Esophagus (tissue), 2 donors: Measurements from ENCODE around the gene ZNF581. TPM values are rescaled to one million over a fixed set of nuclear protein-coding genes. Genes with fewer than 3 reads are reported as not detected.

Experiments
- H3K27ac ChIP-seq, 2 donors: one replicate each; pipeline ENCODE4 v1.5.1; 2013; ENCODE audit warnings: low read depth in 2 of 2, mild to moderate bottlenecking in 2 of 2, inconsistent platforms in 1 of 2, low read length in 1 of 2, moderate library complexity in 1 of 2
- H3K27me3 ChIP-seq, 2 donors: one replicate each; pipeline ENCODE4 v1.6.1; 2013; ENCODE audit warnings: low read length in 2 of 2, control low read depth in 1 of 2, mild to moderate bottlenecking in 1 of 2; ENCODE audit not compliant: insufficient read depth in 2 of 2, control insufficient read depth in 1 of 2
- H3K36me3 ChIP-seq, 2 donors: one replicate each; pipeline ENCODE4 v1.6.1; 2013; ENCODE audit warnings: low read length in 1 of 2; ENCODE audit not compliant: control insufficient read depth in 2 of 2, insufficient read depth in 2 of 2
- H3K4me1 ChIP-seq, 2 donors: one replicate each; pipeline ENCODE4 v1.6.1; 2013; ENCODE audit warnings: low read length in 1 of 2; ENCODE audit not compliant: control insufficient read depth in 2 of 2, insufficient read depth in 2 of 2
- H3K4me3 ChIP-seq, 2 donors: one replicate each; pipeline ENCODE4 v1.5.1; 2013; ENCODE audit warnings: low read length in 2 of 2, mild to moderate bottlenecking in 2 of 2, low read depth in 1 of 2, moderate library complexity in 1 of 2
- H3K9me3 ChIP-seq, 2 donors: one replicate each; pipeline ENCODE4 v1.6.1; 2013; ENCODE audit warnings: mild to moderate bottlenecking in 2 of 2, low read depth in 1 of 2, low read length in 1 of 2, moderate library complexity in 1 of 2; ENCODE audit not compliant: control insufficient read depth in 2 of 2, insufficient read depth in 1 of 2
- WGBS, 2 donors: extraction: QIAGEN DNeasy Blood & Tissue Kit; methylation state at CpG; one replicate each; pipeline ENCODE4 v1.1.7; 2013; 5-methylcytosine and 5-hydroxymethylcytosine counted together
- polyA plus RNA-seq, 2 donors: library from polyadenylated mRNA; stranded (reverse); fragments of 200-250 nt; gene quantifications; one replicate each; pipeline ENCODE4 v1.2.3, GENCODE V29; 2013
- donor health status: healthy with polysubstance abuse.
- donor health status: Bipolar disorder and iron deficiency.

The ZNF581 gene
- polyA plus RNA-seq, 2 donors, result 10.3 to 16.6 TPM

- peaks cover 0 to 3% of the 10 kb centered on the region in 2 donors for H3K9me3 ChIP-seq
- no peaks in the 10 kb centered on the region for H3K27me3 ChIP-seq
- H3K4me1 ChIP-seq, result peaks cover 4 to 20% of the 10 kb centered on the region in 2 donors
- WGBS, 2 donors, result 1% methylated on average over 44 to 101 of the region's 101 CpGs
- peaks cover 0 to 30% of the 10 kb centered on the region in 2 donors for H3K36me3 ChIP-seq
- peak within 1 kb of the TSS; percentile 91 to 97 for H3K27ac ChIP-seq
- peak within 1 kb of the TSS; percentile 97 to 98 for H3K4me3 ChIP-seq
Measured at GRCh38 chr19:55674841-55675660, 31.6 kb downstream of the ZNF581 start, which contains the start of gene EPN1. Gene EPN1 (plus strand): TSS chr19:55675226. CDS start chr19:55678628, 3,402 bp downstream.

DNA sequence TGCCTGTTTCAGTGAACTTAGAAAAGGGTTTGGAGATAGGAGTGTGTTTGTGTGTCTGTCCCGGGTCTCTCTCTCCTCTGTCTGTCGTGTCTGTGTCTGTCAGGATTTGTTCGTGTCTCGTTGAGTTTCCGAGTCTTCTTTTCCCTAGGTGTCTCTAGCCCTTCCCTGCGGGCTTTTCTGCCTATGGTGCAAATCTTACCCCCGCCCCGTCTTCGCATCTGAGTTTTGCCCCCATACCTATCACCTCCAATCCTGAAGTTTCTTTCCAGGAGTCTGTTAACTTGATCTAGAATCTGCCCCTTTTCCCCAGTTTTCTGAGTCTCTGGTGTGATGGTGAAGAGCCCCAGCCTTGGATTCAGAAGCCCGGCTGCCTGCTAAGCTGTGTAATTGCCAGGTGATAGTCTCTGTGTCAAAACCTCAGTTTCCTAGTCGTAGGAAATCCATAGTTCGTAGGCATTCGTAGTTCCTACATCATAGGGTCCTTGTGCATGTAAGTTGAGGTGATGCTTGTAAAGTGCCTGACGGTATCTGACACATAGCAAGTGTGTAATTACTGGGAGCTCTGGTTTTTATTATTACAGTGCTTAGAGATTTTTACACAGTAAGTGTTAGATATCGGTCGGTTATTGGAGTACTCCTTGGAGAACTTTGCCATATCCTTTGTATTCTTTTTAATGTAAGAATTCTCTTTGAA lies 32.4 kb downstream of the ZNF581 start:
- Histone ChIP-seq H3K4me3 (peak overlapping the region; percentile 97 to 98), H3K9me3 (no peaks in the 10 kb centered on the region), H3K4me1 (peaks cover 4 to 18% of the 10 kb centered on the region in 2 donors), H3K36me3 (peaks cover 0 to 29% of the 10 kb centered on the region in 2 donors), H3K27me3 (no peaks in the 10 kb centered on the region), H3K27ac (peak overlapping the region; percentile 91 to 97)
- WGBS, 2 donors, result 8 to 14% methylated on average over 16 of the region's 16 CpGs

- H3K27ac ChIP-seq, result no peak overlapping the region
- H3K4me3 ChIP-seq, result peak overlapping the region in 1 of 2 donors; percentile 97
- no peaks in the 10 kb centered on the region for H3K27me3 ChIP-seq
- 42 to 60% methylated on average over 5 of the region's 5 CpGs for WGBS, 2 donors
- peaks cover 4 to 18% of the 10 kb centered on the region in 2 donors for H3K4me1 ChIP-seq
- H3K9me3 ChIP-seq, result no peaks in the 10 kb centered on the region
- H3K36me3 ChIP-seq, result peaks cover 4 to 33% of the 10 kb centered on the region in 2 donors
Measured at GRCh38 chr19:55676383-55676782, 32.9 kb downstream of the ZNF581 start.

- H3K9me3 ChIP-seq, result no peaks in the 10 kb centered on the region
- peaks cover 4 to 18% of the 10 kb centered on the region in 2 donors for H3K4me1 ChIP-seq
- H3K36me3 ChIP-seq, result peaks cover 4 to 33% of the 10 kb centered on the region in 2 donors
- H3K4me3 ChIP-seq, result peak overlapping the region in 1 of 2 donors; percentile 97
- H3K27ac ChIP-seq, result peak overlapping the region; percentile 36 to 83
- WGBS, 2 donors, result 50 to 58% methylated on average over 7 of the region's 7 CpGs
- H3K27me3 ChIP-seq, result no peaks in the 10 kb centered on the region
Measured at GRCh38 chr19:55676889-55677505, 33.5 kb downstream of the ZNF581 start.

- H3K27me3 ChIP-seq, result no peaks in the 10 kb centered on the region
- peak overlapping the region; percentile 15 to 81 for H3K27ac ChIP-seq
- no peak overlapping the region for H3K4me3 ChIP-seq
- H3K9me3 ChIP-seq, result no peaks in the 10 kb centered on the region
- H3K36me3 ChIP-seq, result peaks cover 4 to 33% of the 10 kb centered on the region in 2 donors
- peaks cover 4 to 18% of the 10 kb centered on the region in 2 donors for H3K4me1 ChIP-seq
- 52 to 63% methylated on average over 6 of the region's 6 CpGs for WGBS, 2 donors
Measured at GRCh38 chr19:55677572-55678028, 34.2 kb downstream of the ZNF581 start.

DNA sequence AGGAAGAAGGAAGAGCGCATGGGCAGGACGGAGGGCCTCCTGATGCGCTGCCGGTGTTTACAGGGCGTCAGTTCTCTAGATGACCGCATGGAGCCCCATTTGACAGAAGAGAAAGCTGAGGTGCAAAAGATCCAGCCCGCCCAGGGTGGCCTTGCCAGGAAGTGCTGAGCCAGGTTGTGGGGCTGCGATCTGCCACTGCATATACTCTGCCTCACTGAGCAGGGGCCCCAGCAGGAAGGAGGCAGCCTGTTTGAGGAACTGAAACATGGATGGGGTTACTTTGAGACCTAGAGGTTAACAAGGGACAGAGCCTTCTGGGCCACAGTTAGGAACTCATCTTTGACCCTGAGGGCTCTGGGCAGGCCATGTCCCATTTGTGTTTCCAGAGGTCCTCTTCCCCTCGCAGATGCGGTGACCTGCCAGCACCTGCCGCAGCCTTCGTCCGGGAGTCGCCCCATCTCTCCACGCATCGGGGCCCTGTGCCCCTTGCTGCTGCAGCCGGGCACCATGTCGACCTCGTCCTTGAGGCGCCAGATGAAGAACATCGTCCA lies 34.7 kb downstream of the ZNF581 start:
- Histone ChIP-seq H3K4me3 (no peak overlapping the region), H3K36me3 (peaks cover 4 to 34% of the 10 kb centered on the region in 2 donors), H3K27ac (peak overlapping the region; percentile 11 to 81)

GRCh38 chr19:55679343-55680257 lies 36.2 kb downstream of the ZNF581 start:
- H3K27me3 ChIP-seq, result no peaks in the 10 kb centered on the region
- H3K27ac ChIP-seq, result no peak overlapping the region
- peaks cover 4 to 18% of the 10 kb centered on the region in 2 donors for H3K4me1 ChIP-seq
- H3K36me3 ChIP-seq, result peaks cover 4 to 36% of the 10 kb centered on the region in 2 donors
- no peaks in the 10 kb centered on the region for H3K9me3 ChIP-seq
- H3K4me3 ChIP-seq, result no peak overlapping the region
- 80 to 83% methylated on average over 23 to 24 of the region's 24 CpGs for WGBS, 2 donors

More for the DNA sequence above, 34.7 kb downstream of the ZNF581 start:
- H3K4me1 ChIP-seq, result peaks cover 4 to 18% of the 10 kb centered on the region in 2 donors
- WGBS, 2 donors, result 85 to 86% methylated on average over 21 of the region's 21 CpGs
- no peaks in the 10 kb centered on the region for H3K27me3 ChIP-seq
- no peaks in the 10 kb centered on the region for H3K9me3 ChIP-seq

DNA sequence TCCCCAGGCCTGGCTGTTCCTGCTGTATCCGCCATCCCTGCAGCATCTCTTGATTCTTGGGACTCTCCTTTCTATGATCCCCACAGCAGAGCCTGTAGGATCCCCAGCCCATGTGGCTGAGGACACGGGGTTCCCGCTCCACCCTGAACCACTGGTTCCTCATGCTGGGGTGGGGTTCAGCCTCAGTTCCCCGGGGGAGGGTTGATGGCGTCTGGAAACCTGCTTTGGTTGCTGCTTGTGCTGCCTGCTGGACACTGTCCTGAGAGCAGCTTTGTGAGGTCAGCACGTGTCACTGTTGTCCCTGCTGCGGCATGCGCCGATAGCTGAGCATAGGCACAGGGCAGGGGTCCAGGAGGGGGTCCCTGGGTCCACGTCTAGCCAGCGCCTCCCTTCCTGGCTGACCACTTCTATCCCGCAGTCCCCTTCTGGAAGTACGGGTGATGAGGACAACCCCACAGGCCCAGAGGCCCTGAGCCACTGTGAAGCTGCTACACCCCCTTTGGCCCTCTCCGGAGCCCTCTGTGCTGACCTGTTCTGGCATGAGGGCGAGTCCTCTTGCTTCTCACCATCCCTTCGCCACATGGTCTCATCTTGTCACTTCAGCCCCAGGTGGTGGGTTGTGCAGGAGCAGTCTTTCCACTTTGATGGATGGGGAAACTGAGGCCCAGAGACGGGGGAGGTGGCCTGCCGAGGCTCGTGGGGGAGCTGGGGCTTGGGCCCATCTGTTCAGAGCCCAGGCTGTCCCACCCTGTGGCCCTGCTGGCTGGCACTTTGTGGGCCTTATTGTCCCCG lies 37.1 kb downstream of the ZNF581 start:
- no peaks in the 10 kb centered on the region for H3K27me3 ChIP-seq
- peaks cover 6 to 45% of the 10 kb centered on the region in 2 donors for H3K36me3 ChIP-seq
- WGBS, 2 donors, result 92 to 93% methylated on average over 20 of the region's 20 CpGs
- H3K4me1 ChIP-seq, result peaks cover 4 to 22% of the 10 kb centered on the region in 2 donors
- no peak overlapping the region for H3K27ac ChIP-seq
- no peak overlapping the region for H3K4me3 ChIP-seq
- no peaks in the 10 kb centered on the region for H3K9me3 ChIP-seq
